HFFc6 (cell line): ENCODE measurements around the gene UMODL1. TPM values are rescaled to one million over a fixed set of nuclear protein-coding genes. Genes with fewer than 3 reads are reported as not detected.

Source experiments
- DNase-seq: peaks from one replicate; pipeline ENCODE4 v3.0.0-alpha.2; 2018
- H3K27ac Mint-ChIP-seq: 2 replicates; pipeline ENCODE4 v1.8.0; 2020; ENCODE audit warnings: mild to moderate bottlenecking, mixed read lengths
- H3K27me3 Mint-ChIP-seq: 2 replicates; pipeline ENCODE4 v1.8.0; 2021; ENCODE audit warnings: mild to moderate bottlenecking, moderate library complexity, mixed read lengths; ENCODE audit not compliant: insufficient read depth
- H3K36me3 Mint-ChIP-seq: 2 replicates; pipeline ENCODE4 v1.8.0; 2021; ENCODE audit warnings: low read depth, mixed read lengths
- H3K4me1 Mint-ChIP-seq: 2 replicates; pipeline ENCODE4 v1.8.0; 2020; ENCODE audit warnings: low read depth, mixed read lengths
- H3K4me3 Mint-ChIP-seq: 2 replicates; pipeline ENCODE4 v1.8.0; 2020; ENCODE audit warnings: mild to moderate bottlenecking, moderate library complexity, mixed read lengths
- H3K9me3 Mint-ChIP-seq: 2 replicates; pipeline ENCODE4 v1.8.0; 2020; ENCODE audit warnings: mild to moderate bottlenecking, mixed read lengths
- total RNA-seq, 6 experiments: library from RNA; stranded (reverse); fragmentation: NEBNext Ultra II Directional; extraction: Animal tissue kit (Norgen Biotek cat#: 25700); gene quantifications; 2 replicates in 1 of 6; 3 replicates in 5 of 6; pipeline ENCODE4 v1.2.3, GENCODE V29; 2021
- TF ChIP-seq, protein P1 (sequence below): fragments of 200-600 bp; sonication (generic); IDR thresholded peaks from 2 replicates; pipeline ENCODE4 v1.5.0; 2021; ENCODE audit warnings: antibody characterized with exemption, mild to moderate bottlenecking

UMODL1 gene
- total RNA-seq, 6 experiments from 2014 or later = not detected

DNA sequence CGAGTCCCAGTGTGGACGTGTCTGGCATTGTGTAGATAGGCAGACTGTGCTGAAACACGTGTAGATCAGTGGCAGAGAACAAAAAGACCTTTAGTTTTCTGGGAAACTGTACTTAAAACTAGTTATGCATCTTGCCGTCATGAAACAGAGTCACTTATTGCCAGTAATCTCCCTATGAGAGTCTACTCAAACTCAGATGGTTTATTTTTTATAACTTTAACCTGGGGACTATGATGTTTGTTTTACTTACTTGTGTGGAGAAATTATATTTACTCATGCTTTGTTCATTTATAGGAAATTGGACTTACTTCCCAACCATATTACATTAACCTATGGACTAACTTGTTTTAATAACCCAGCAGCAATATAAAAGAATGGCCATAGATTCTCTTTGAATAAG lies 93.7 kb downstream of the UMODL1 start:
- TF ChIP-seq, protein P1, sequence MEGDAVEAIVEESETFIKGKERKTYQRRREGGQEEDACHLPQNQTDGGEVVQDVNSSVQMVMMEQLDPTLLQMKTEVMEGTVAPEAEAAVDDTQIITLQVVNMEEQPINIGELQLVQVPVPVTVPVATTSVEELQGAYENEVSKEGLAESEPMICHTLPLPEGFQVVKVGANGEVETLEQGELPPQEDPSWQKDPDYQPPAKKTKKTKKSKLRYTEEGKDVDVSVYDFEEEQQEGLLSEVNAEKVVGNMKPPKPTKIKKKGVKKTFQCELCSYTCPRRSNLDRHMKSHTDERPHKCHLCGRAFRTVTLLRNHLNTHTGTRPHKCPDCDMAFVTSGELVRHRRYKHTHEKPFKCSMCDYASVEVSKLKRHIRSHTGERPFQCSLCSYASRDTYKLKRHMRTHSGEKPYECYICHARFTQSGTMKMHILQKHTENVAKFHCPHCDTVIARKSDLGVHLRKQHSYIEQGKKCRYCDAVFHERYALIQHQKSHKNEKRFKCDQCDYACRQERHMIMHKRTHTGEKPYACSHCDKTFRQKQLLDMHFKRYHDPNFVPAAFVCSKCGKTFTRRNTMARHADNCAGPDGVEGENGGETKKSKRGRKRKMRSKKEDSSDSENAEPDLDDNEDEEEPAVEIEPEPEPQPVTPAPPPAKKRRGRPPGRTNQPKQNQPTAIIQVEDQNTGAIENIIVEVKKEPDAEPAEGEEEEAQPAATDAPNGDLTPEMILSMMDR = no peak
- Mint-ChIP-seq H3K9me3 (no peaks in the 10 kb centered on the region), H3K27me3 (peaks cover 1% of the 10 kb centered on the region), H3K4me1 (no peaks in the 10 kb centered on the region), H3K4me3 (no peak overlapping the region), H3K27ac (no peak overlapping the region), H3K36me3 (no peaks in the 10 kb centered on the region)
- DNase-seq = no peak

DNA sequence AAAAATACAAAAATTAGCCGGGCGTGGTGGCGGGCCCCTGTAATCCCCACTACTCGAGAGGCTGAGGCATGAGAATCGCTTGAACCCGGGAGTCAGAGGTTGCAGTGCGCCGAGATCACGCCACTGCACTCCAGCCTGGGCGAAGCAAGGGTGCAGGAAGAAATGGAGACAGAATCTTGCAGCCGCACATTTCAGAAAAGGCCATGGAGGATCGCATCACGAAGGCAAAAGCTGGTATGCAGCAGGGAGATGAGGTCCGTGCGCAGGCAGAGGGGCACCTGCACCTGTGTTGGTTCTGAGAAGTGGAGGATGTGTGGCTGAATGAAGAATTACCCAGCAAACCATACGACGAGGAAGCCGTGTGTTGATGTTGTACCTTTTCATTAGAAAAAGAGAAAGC lies 94.8 kb downstream of the UMODL1 start:
- H3K27me3 Mint-ChIP-seq = peaks cover 2% of the 10 kb centered on the region
- no peaks in the 10 kb centered on the region for H3K9me3 Mint-ChIP-seq
- no peaks in the 10 kb centered on the region for H3K36me3 Mint-ChIP-seq
- TF ChIP-seq, protein P1 = no peak
- no peaks in the 10 kb centered on the region for H3K4me1 Mint-ChIP-seq
- H3K27ac Mint-ChIP-seq = no peak overlapping the region
- DNase-seq = no peak
- H3K4me3 Mint-ChIP-seq = no peak overlapping the region

DNA sequence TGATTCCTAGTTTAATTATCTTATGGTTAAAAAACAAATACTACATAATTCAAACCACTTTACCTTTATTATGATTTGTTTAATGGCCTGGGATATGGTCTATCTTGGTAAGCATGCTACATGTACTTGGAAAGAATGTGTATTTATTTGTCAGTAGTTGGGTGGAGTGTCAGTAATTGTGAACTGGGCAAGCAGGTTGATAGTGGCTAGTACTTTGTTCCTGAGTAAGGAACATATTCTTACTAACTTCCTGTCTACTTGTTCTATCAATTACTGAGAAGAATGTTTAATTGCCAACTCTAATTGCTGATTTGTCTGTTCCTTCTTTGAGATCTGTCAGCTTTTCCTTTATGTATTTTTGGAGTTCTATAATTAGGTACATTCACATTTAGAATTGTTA lies 98.6 kb downstream of the UMODL1 start:
- TF ChIP-seq, protein P1 = no peak
- peaks cover 2% of the 10 kb centered on the region for H3K27me3 Mint-ChIP-seq
- no peak overlapping the region for H3K4me3 Mint-ChIP-seq
- H3K27ac Mint-ChIP-seq = no peak overlapping the region
- no peaks in the 10 kb centered on the region for H3K4me1 Mint-ChIP-seq
- no peaks in the 10 kb centered on the region for H3K9me3 Mint-ChIP-seq
- no peaks in the 10 kb centered on the region for H3K36me3 Mint-ChIP-seq
- DNase-seq = no peak

DNA sequence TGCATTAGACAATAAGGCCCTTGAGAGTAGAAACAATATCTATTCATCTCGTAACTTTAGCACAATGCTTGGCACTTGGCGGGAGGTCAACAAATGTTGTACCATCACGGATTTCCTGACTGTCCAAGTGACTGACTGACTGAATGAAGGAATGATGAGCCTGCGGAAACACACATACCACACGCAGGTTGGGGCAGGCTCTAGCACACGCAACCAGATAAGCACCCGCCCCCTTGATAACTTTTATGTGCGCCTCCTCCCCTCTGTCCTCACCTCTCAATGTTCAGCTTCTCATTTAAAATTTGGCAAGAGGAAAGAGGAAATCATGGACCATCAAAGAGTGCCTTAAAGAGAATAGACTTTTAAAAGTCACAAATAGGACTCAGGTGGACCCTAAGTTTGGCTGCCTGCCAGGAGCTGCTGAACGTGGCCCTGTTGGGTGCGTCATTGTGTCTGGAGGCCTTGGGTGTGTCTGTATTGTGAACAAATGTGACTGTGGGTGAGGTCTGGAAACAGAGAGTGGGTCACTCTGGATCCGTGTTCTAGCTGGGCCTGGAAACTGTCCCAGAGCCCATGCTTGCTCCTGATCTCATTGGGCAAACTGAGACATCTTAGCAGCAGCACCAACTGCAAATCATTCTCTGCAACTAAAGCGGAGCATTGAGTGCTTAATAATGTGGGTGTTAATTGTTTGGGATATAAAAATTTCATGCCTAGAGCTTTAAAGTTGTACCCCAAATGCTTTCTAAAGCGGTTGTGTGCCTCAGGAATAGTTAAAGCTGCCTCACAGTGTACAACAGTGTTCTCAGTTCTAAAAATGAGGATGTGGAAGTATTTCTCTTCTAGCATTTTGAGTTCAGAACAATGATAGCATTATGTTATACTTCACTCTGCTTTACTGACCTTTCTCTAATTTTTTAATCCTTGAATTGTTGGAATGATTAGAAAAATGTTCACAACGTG lies 100.3 kb downstream of the UMODL1 start:
- Mint-ChIP-seq H3K9me3 (no peaks in the 10 kb centered on the region), H3K36me3 (no peaks in the 10 kb centered on the region), H3K27ac (no peak overlapping the region), H3K4me1 (no peaks in the 10 kb centered on the region), H3K27me3 (peaks cover 7% of the 10 kb centered on the region), H3K4me3 (no peak overlapping the region)
- DNase-seq = no peak
- TF ChIP-seq, protein P1 = no peak

DNA sequence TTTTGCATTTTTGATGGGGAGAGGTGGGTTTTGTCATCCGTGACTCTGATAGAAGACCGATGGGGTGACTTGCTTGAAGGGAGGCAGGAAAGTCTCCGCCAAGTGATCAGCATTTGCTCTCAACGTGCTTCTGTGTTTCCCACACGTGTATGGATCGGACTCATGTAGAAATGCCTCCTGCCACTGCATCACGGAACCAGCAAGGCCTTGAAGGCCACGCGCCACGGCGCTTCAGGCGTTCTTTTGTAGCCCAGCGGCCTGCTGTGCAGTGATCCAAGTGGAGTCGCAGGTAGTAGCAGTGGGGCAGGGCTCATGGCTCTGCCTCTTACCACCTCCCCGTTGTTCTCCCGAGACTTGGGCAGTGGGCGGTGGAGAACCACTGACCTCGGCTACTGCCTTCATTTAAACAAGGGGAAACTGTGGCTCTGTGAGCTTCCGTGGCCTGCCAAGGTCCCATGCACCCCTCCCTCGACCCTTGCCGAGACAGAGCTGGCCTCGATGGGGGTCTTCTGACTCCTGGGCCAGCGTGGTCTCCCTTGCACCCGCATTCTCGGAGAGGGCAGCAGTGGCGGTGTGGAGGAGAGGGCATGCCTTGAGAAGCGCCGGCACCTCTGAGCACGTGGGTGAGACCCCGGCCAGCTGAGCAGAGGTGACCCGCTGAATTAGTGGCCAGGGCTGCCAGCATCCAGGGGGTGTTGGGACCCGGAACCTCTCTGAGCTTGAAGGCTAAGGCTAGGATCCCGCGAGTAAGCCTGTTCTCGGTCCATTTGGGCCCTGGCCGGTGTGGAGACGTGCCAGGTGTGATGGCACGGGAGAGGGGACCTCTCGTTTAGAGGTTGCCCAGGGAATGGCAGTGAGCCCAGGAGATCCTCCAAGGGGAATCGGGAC lies 101.7 kb downstream of the UMODL1 start:
- H3K27me3 Mint-ChIP-seq = peaks cover 9% of the 10 kb centered on the region
- TF ChIP-seq, protein P1 = no peak

More for the DNA sequence above, 101.7 kb downstream of the UMODL1 start:
- H3K9me3 Mint-ChIP-seq = no peaks in the 10 kb centered on the region
- no peak for DNase-seq
- H3K4me1 Mint-ChIP-seq = no peaks in the 10 kb centered on the region
- no peak overlapping the region for H3K4me3 Mint-ChIP-seq
- H3K27ac Mint-ChIP-seq = no peak overlapping the region
- no peaks in the 10 kb centered on the region for H3K36me3 Mint-ChIP-seq
